HG02938 (cell line): Measurements from ENCODE around the gene BNC2.

ENCODE experiments used
- ATAC-seq: cut with Tn5 transposase; IDR thresholded peaks from one replicate; pipeline ENCODE4 v1.9.1; 2021; ENCODE audit warnings: mild to moderate bottlenecking, moderate library complexity; ENCODE audit not compliant: unreplicated experiment

BNC2 gene

GRCh38 chr9:16719921-16720320 lies 150.5 kb downstream of the BNC2 start:
- ATAC-seq = no peak

- no peak for ATAC-seq
Measured at GRCh38 chr9:16718952-16719351, 151.5 kb downstream of the BNC2 start.

- no peak for ATAC-seq
Measured at GRCh38 chr9:16718296-16718695, 152.2 kb downstream of the BNC2 start.

- no peak for ATAC-seq
Measured at GRCh38 chr9:16716601-16717000, 153.9 kb downstream of the BNC2 start.

GRCh38 chr9:16715404-16715803 lies 155.1 kb downstream of the BNC2 start:
- ATAC-seq = no peak

GRCh38 chr9:16712787-16713186 lies 157.7 kb downstream of the BNC2 start:
- ATAC-seq = no peak

- ATAC-seq = no peak
Measured at GRCh38 chr9:16710888-16711287, 159.6 kb downstream of the BNC2 start.

- ATAC-seq = no peak
Measured at GRCh38 chr9:16709924-16710323, 160.5 kb downstream of the BNC2 start.

GRCh38 chr9:16708656-16709435 lies 161.6 kb downstream of the BNC2 start:
- ATAC-seq = no peak

- no peak for ATAC-seq
Measured at GRCh38 chr9:16705111-16705604, 165.3 kb downstream of the BNC2 start.

- no peak for ATAC-seq
Measured at GRCh38 chr9:16704116-16705110, 166.1 kb downstream of the BNC2 start.

GRCh38 chr9:16701347-16701746 lies 169.1 kb downstream of the BNC2 start:
- no peak for ATAC-seq

- no peak for ATAC-seq
Measured at GRCh38 chr9:16693616-16694015, 176.9 kb downstream of the BNC2 start.

GRCh38 chr9:16690628-16691027 lies 179.8 kb downstream of the BNC2 start:
- no peak for ATAC-seq

- ATAC-seq = no peak
Measured at GRCh38 chr9:16690205-16690604, 180.3 kb downstream of the BNC2 start.

GRCh38 chr9:16689351-16689938 lies 181.0 kb downstream of the BNC2 start:
- no peak for ATAC-seq

- ATAC-seq = no peak
Measured at GRCh38 chr9:16688814-16689213, 181.7 kb downstream of the BNC2 start.

- no peak for ATAC-seq
Measured at GRCh38 chr9:16687678-16688369, 182.6 kb downstream of the BNC2 start.

- no peak for ATAC-seq
Measured at GRCh38 chr9:16683326-16683725, 187.1 kb downstream of the BNC2 start.

GRCh38 chr9:16682273-16682672 lies 188.2 kb downstream of the BNC2 start:
- no peak for ATAC-seq

GRCh38 chr9:16681652-16681987 lies 188.8 kb downstream of the BNC2 start:
- no peak for ATAC-seq
